Measurements from ENCODE around the gene SETBP1.

SETBP1 gene

DNA sequence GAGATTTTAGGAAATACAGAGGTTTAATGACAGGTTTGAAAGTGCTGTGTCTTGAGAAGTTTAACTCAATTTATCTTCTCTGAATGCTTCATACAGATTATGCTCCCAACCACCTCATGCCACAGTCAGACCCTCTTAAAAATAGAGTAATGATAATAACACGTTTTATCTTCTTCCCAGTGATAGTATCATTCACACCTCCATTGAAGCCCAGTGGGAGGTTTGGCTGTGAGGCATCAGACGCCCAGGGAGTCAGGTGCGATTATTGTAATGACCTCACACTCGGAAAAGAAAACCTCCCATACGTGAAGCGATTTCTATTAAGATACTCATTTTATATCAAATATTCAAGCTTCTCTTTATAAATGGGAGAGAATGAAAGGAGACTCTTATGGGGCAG is 366.3 kb downstream of the SETBP1 start:
- no peaks in the 10 kb centered on the region for H3K36me3 ChIP-seq (ENCODE audit: insufficient read depth, low read length)
- H3K9ac ChIP-seq (ENCODE audit: insufficient read length), result no peak overlapping the region
- TF ChIP-seq EZH2 (IDR thresholded peaks at IDR 0.05), result no peak
- no peak for TF ChIP-seq POLR2AphosphoS5 (IDR thresholded peaks at IDR 0.05; ENCODE audit: borderline replicate concordance, low read depth, low read length)
- no peak for TF ChIP-seq FOXP2 (optimal IDR thresholded peaks at IDR 0.05; ENCODE audit: control extremely low read depth, extremely low read length, insufficient read depth)
- DNase-seq (ENCODE audit: low read depth, low spot score), result no peak
- no peak overlapping the region for H3K27ac ChIP-seq
- no peaks in the 10 kb centered on the region for H3K9me3 ChIP-seq (ENCODE audit: low read depth, low read length)
- H3K4me3 ChIP-seq, result no peak overlapping the region

DNA sequence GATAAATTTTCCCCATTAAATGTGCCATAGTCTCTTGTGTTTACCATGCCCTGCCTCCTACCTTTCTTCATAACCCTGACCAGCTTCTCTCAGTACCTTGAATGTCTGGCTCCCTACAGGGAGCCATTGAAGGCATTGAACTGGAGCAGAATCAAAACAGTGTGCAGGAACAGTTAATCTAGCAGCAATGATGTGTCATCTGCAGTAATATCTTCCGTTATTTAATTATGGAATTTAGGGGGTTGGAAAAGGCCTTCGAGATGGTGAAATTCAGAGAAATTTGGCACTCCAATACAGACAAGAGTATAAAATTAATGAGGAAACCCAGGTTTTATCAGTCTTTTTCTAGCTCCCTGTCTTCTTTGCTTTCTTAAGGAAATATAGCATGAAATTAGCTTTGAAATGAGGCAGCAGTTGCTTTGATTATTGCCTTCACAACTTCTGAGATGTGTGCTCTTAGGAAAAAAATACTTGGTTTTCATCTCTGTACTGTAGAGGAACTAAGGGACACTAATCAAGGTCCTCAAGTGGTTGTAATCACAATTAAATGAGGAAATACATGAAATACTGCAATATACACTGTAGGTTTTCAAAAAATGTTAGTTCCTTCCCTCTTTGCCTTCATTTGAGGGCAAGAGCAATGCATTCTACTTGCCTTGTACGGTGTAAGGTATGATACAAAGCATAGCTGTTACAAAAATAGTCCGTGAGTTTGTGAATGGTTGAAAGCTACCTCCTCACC is 369.1 kb downstream of the SETBP1 start:
- Histone ChIP-seq H3K27ac (no peak overlapping the region), H3K9ac (ENCODE audit: insufficient read length) (no peak overlapping the region), H3K9me3 (ENCODE audit: low read depth, low read length) (no peaks in the 10 kb centered on the region), H3K36me3 (ENCODE audit: insufficient read depth, low read length) (no peaks in the 10 kb centered on the region), H3K4me3 (no peak overlapping the region)
- TF ChIP-seq EZH2 (IDR thresholded peaks at IDR 0.05), result no peak
- no peak for TF ChIP-seq FOXP2 (optimal IDR thresholded peaks at IDR 0.05; ENCODE audit: control extremely low read depth, extremely low read length, insufficient read depth)
- TF ChIP-seq POLR2AphosphoS5 (IDR thresholded peaks at IDR 0.05; ENCODE audit: borderline replicate concordance, low read depth, low read length), result no peak
- no peak for DNase-seq (ENCODE audit: low read depth, low spot score)

DNA sequence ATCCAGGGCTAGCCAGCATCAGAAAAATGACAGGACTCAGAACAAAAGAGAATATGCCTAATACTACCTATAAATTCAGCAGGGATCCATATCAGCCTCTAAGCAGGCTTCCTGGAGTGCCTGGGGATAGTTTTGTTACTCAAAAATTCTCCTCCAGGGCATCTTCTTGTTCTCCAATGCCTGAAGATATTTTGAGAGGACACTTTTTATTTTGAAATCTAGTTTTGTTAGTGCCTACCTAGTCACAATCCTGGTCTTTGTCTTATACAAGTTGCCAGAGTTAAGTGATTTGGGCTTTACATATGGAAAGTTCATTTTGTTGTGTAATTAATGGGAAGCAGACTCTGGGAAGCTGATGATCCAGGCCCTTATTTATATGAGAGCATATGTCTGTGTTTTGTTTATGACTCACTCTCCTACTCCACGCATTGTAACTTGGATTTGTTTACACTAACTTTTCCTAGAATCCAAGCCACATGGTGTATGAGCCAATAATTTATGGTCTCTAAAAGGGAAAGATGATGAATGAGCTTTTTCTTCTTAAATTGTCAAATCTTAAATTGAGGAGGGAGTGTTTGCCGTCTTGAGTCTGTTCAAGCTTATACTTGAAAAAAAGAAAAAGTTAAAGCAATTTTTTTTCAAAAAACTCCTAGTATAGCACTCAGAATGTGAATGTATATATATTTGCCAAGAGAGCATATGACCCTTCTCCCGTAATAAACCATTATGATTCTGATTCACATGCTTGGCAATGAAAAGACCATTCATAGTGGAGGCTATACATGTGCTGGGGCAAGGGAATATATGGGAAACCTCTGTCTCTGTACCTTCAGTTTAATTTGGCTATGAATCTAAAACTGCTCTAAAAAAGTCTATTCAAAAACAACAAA is 370.3 kb downstream of the SETBP1 start:
- H3K36me3 ChIP-seq (ENCODE audit: insufficient read depth, low read length), result no peaks in the 10 kb centered on the region
- no peak overlapping the region for H3K4me3 ChIP-seq
- H3K9me3 ChIP-seq (ENCODE audit: low read depth, low read length), result no peaks in the 10 kb centered on the region
- H3K9ac ChIP-seq (ENCODE audit: insufficient read length), result no peak overlapping the region
- no peak for TF ChIP-seq EZH2 (IDR thresholded peaks at IDR 0.05)
- no peak for TF ChIP-seq FOXP2 (optimal IDR thresholded peaks at IDR 0.05; ENCODE audit: control extremely low read depth, extremely low read length, insufficient read depth)
- TF ChIP-seq POLR2AphosphoS5 (IDR thresholded peaks at IDR 0.05; ENCODE audit: borderline replicate concordance, low read depth, low read length), result no peak
- no peak overlapping the region for H3K27ac ChIP-seq
- no peak for DNase-seq (ENCODE audit: low read depth, low spot score)

DNA sequence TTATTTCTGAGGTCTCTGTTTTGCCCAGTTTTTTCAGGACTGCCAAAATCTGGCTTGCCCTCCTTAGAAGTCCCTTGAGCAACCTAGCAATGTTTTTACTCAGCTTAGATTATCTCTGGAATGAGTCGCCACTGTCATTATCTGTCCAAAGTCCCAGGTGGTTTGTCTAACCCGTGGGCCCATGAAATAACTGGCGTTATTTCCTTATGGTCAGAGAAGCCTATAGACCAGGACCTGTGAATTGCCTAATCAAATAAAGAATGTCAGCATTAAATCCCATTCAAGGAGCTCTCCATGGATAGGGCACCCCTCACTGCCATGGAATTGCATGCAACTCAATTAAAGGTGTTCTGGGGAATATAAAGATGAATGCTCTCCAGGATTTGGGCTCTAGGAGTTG is 373.9 kb downstream of the SETBP1 start:
- no peak overlapping the region for H3K4me3 ChIP-seq
- no peak overlapping the region for H3K27ac ChIP-seq
- no peak for DNase-seq (ENCODE audit: low read depth, low spot score)
- H3K36me3 ChIP-seq (ENCODE audit: insufficient read depth, low read length), result no peaks in the 10 kb centered on the region
- H3K9ac ChIP-seq (ENCODE audit: insufficient read length), result no peak overlapping the region
- TF ChIP-seq FOXP2 (optimal IDR thresholded peaks at IDR 0.05; ENCODE audit: control extremely low read depth, extremely low read length, insufficient read depth) (no peak), POLR2AphosphoS5 (IDR thresholded peaks at IDR 0.05; ENCODE audit: borderline replicate concordance, low read depth, low read length) (no peak), EZH2 (IDR thresholded peaks at IDR 0.05) (no peak)
- H3K9me3 ChIP-seq (ENCODE audit: low read depth, low read length), result no peaks in the 10 kb centered on the region

DNA sequence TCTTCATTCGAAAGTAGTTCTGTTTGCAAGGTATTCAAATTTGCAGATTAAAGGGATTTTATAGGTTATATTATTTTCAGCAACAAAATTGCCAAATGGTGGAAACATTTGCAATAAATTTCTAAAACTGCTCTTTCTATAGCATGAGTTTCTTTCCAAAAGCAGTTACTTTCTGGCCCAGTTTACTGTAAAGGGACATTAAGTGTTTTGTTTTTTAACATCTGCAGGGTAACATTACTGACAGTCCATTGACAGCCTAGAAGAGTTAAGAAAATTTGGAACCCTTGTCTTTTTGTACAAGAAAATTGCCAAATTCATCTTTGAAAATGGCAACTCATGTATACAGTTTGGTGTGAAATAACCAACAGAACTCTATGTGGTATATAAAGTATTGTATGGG is 375.1 kb downstream of the SETBP1 start:
- no peak for TF ChIP-seq POLR2AphosphoS5 (IDR thresholded peaks at IDR 0.05; ENCODE audit: borderline replicate concordance, low read depth, low read length)
- TF ChIP-seq FOXP2 (optimal IDR thresholded peaks at IDR 0.05; ENCODE audit: control extremely low read depth, extremely low read length, insufficient read depth), result no peak
- TF ChIP-seq EZH2 (IDR thresholded peaks at IDR 0.05), result no peak
- Histone ChIP-seq H3K9me3 (ENCODE audit: low read depth, low read length) (no peaks in the 10 kb centered on the region), H3K27ac (no peak overlapping the region), H3K36me3 (ENCODE audit: insufficient read depth, low read length) (no peaks in the 10 kb centered on the region), H3K4me3 (no peak overlapping the region), H3K9ac (ENCODE audit: insufficient read length) (no peak overlapping the region)
- DNase-seq (ENCODE audit: low read depth, low spot score), result no peak

DNA sequence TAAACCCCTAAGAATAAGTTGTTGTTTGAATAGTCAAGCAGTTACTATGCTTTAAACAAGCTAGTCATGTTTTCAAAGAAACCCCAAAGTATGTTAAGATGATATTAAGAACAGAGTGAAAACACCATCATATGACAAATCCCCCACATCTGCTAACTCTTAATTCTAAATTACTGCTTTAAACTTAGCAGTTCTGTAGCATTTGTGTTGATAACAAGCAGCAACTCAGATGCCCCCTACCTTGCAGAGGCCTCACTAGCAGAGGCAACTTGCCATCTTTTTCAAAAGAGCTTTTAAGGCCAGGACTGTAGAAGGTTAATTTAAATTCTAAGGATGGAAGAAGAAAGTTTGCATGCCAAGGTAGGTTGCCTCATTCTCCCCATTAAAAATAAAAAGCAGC is 376.2 kb downstream of the SETBP1 start:
- TF ChIP-seq EZH2 (IDR thresholded peaks at IDR 0.05) (no peak), FOXP2 (optimal IDR thresholded peaks at IDR 0.05; ENCODE audit: control extremely low read depth, extremely low read length, insufficient read depth) (no peak), POLR2AphosphoS5 (IDR thresholded peaks at IDR 0.05; ENCODE audit: borderline replicate concordance, low read depth, low read length) (no peak)
- no peaks in the 10 kb centered on the region for H3K9me3 ChIP-seq (ENCODE audit: low read depth, low read length)
- no peak overlapping the region for H3K27ac ChIP-seq
- no peak for DNase-seq (ENCODE audit: low read depth, low spot score)
- H3K4me3 ChIP-seq, result no peak overlapping the region
- H3K9ac ChIP-seq (ENCODE audit: insufficient read length), result no peak overlapping the region
- no peaks in the 10 kb centered on the region for H3K36me3 ChIP-seq (ENCODE audit: insufficient read depth, low read length)

DNA sequence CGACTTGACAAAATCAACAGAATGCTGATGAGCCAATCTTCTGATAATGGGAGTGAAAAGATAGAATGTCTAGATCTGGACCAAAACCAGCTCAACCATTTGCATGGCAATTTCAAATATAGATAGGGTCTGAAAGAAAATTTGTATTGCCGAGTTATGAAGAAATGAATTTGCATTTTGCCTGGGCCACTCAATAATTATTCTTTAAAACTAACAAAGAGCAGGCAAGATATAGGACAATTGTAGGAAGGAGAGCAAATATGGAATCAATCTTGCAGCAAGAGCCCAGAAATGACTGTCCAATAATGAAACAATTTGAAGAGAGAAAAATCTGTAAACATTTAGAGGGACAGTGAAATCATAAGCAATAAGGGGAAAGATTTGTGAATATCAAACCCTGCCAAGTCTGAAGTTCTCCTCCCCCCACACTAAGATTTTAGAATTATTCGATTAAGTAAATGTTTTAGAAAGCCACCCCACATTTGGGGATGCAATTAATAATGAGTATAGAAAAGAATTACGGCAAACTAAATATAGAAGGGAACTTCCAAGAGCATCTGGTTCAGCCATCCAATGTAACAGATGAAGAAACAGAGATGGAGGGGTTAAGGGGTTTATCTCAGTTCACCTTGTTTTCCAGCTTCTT is 377.4 kb downstream of the SETBP1 start:
- no peak for DNase-seq (ENCODE audit: low read depth, low spot score)
- H3K4me3 ChIP-seq, result no peak overlapping the region
- TF ChIP-seq EZH2 (IDR thresholded peaks at IDR 0.05) (no peak), POLR2AphosphoS5 (IDR thresholded peaks at IDR 0.05; ENCODE audit: borderline replicate concordance, low read depth, low read length) (no peak), FOXP2 (optimal IDR thresholded peaks at IDR 0.05; ENCODE audit: control extremely low read depth, extremely low read length, insufficient read depth) (no peak)
- H3K9me3 ChIP-seq (ENCODE audit: low read depth, low read length), result no peaks in the 10 kb centered on the region
- H3K27ac ChIP-seq, result no peak overlapping the region
- no peak overlapping the region for H3K9ac ChIP-seq (ENCODE audit: insufficient read length)
- no peaks in the 10 kb centered on the region for H3K36me3 ChIP-seq (ENCODE audit: insufficient read depth, low read length)

DNA sequence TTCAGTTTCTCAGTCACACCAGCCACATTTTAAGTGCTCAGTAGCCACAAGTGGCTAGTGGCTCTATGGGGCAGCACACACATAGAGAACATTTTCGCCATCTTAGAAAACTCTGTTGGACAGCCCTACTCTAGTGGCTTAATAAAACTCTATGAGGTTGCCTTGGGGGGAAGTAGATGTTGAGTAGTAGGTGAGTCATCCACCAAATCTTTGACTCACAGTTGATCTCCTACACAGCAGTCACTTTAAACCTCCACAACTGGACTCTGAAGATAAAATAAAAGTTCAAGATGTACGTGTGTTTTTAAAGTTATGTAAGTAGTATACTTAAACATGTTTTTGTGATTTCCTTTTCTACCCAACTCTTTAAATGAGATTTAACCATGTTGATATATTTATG is 379.0 kb downstream of the SETBP1 start:
- Histone ChIP-seq H3K9ac (ENCODE audit: insufficient read length) (no peak overlapping the region), H3K27ac (no peak overlapping the region), H3K36me3 (ENCODE audit: insufficient read depth, low read length) (no peaks in the 10 kb centered on the region), H3K9me3 (ENCODE audit: low read depth, low read length) (no peaks in the 10 kb centered on the region), H3K4me3 (no peak overlapping the region)
- TF ChIP-seq POLR2AphosphoS5 (IDR thresholded peaks at IDR 0.05; ENCODE audit: borderline replicate concordance, low read depth, low read length) (no peak), FOXP2 (optimal IDR thresholded peaks at IDR 0.05; ENCODE audit: control extremely low read depth, extremely low read length, insufficient read depth) (no peak), EZH2 (IDR thresholded peaks at IDR 0.05) (no peak)
- no peak for DNase-seq (ENCODE audit: low read depth, low spot score)

Data from SK-N-MC (cell line).